Breast epithelium (tissue), 3 donors: ENCODE data around the gene GTF2IRD1.

ENCODE experiments used
- CTCF ChIP-seq, 3 donors: fragments of 450-650 bp; IDR thresholded peaks; one replicate each; pipeline ENCODE4 v1.5.1; 2016 to 2017; ENCODE audit warnings: antibody characterized with exemption in 3 of 3, mild to moderate bottlenecking in 3 of 3, moderate library complexity in 3 of 3
- POLR2A ChIP-seq: fragments of 450-650 bp; IDR thresholded peaks from one replicate; pipeline ENCODE4 v1.6.1; 2016; ENCODE audit warnings: antibody characterized with exemption, mild to moderate bottlenecking, moderate library complexity
- POLR2AphosphoS5 ChIP-seq, 3 donors: sonication (generic); formaldehyde crosslinking; IDR thresholded peaks; one replicate each; pipeline ENCODE4 v1.6.1; 2017; ENCODE audit warnings: antibody characterized with exemption in 3 of 3

- no peak for TF ChIP-seq CTCF (IDR thresholded peaks at IDR 0.05)
- no peak for TF ChIP-seq POLR2A
- TF ChIP-seq POLR2AphosphoS5 (IDR thresholded peaks at IDR 0.05): no peak
These were observed 31.9 kb downstream of the GTF2IRD1 start for GRCh38 chr7:74485611-74486010.
